ENCODE data around the gene DEF6. TPM values are rescaled to one million over a fixed set of nuclear protein-coding genes. Genes with fewer than 3 reads are reported as not detected.
A peak's percentile ranks its signal among the peaks of the same experiment; 100 is the strongest.

Gene DEF6
- total and polyA plus RNA-seq, 4 donors, result 1.0 to 6.3 (median 2.5) TPM

DNA sequence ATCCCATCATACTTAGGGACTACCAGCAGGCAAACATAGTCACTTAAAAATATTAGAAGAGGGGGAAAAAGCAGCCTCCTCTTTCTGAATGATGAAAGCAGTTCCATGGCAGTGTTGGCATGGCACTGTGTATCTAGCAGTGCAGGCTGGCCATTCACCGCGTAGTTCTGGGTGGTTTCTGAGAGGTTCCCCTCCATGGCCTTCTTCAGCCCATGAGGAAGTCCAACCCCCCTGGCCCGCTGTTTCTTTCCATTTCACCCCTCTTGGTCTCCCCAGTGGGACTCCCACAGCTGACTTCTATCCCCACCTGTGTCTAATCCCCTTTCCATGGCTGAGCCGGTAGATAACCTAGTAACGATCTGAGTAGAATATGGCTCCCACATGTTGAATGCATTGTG, 61.7 kb downstream of the DEF6 start:
- H3K36me3 ChIP-seq (ENCODE audit: control insufficient read depth in 4 of 4, insufficient read depth in 3 of 4, low read depth in 1 of 4, low read length in 3 of 4), result peaks cover 2 to 13% (median 5%) of the 10 kb centered on the region in 4 donors
- no peak for TF ChIP-seq HNF4A (conservative IDR thresholded peaks at IDR 0.05)
- no peak for TF ChIP-seq JUND (IDR thresholded peaks at IDR 0.05)
- TF ChIP-seq, protein P1, sequence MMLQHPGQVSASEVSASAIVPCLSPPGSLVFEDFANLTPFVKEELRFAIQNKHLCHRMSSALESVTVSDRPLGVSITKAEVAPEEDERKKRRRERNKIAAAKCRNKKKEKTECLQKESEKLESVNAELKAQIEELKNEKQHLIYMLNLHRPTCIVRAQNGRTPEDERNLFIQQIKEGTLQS (IDR thresholded peaks at IDR 0.05), result no peak
- TF ChIP-seq, protein P2, sequence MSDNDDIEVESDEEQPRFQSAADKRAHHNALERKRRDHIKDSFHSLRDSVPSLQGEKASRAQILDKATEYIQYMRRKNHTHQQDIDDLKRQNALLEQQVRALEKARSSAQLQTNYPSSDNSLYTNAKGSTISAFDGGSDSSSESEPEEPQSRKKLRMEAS (IDR thresholded peaks at IDR 0.05), result no peak
- TF ChIP-seq, protein P3, sequence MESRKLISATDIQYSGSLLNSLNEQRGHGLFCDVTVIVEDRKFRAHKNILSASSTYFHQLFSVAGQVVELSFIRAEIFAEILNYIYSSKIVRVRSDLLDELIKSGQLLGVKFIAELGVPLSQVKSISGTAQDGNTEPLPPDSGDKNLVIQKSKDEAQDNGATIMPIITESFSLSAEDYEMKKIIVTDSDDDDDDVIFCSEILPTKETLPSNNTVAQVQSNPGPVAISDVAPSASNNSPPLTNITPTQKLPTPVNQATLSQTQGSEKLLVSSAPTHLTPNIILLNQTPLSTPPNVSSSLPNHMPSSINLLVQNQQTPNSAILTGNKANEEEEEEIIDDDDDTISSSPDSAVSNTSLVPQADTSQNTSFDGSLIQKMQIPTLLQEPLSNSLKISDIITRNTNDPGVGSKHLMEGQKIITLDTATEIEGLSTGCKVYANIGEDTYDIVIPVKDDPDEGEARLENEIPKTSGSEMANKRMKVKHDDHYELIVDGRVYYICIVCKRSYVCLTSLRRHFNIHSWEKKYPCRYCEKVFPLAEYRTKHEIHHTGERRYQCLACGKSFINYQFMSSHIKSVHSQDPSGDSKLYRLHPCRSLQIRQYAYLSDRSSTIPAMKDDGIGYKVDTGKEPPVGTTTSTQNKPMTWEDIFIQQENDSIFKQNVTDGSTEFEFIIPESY (IDR thresholded peaks at IDR 0.05), result no peak
- TF ChIP-seq YY1 (IDR thresholded peaks at IDR 0.05), result no peak
- TF ChIP-seq RAD21 (IDR thresholded peaks at IDR 0.05), result no peak
- no peak for TF ChIP-seq EGR1 (IDR thresholded peaks at IDR 0.05; ENCODE audit: low read depth in 2 of 2)
- TF ChIP-seq CTCF (IDR thresholded peaks at IDR 0.05; ENCODE audit: low read depth, low read length, missing input control), result no peak
- no peak for TF ChIP-seq FOXA1 (IDR thresholded peaks at IDR 0.05)
- no peak for TF ChIP-seq RXRA (IDR thresholded peaks at IDR 0.05)
- no peak for DNase-seq (ENCODE audit: low spot score)
- no peaks in the 10 kb centered on the region for H3K27me3 ChIP-seq (ENCODE audit: control insufficient read depth in 4 of 4, insufficient read depth in 4 of 4, low read length in 3 of 4)
- peaks cover 12 to 20% (median 16%) of the 10 kb centered on the region in 4 donors for H3K4me1 ChIP-seq (ENCODE audit: control insufficient read depth in 4 of 4, insufficient read depth in 4 of 4, low read length in 3 of 4)
- WGBS, result 95% methylated on average over 5 of the region's 5 CpGs
- no peaks in the 10 kb centered on the region for H3K9me3 ChIP-seq (ENCODE audit: control insufficient read depth in 4 of 4, low read length in 3 of 4)
- H3K9ac ChIP-seq (ENCODE audit: low read depth in 1 of 2, low read length in 2 of 2), result no peak overlapping the region
- peak overlapping the region; percentile 68 to 78 for H3K27ac ChIP-seq (ENCODE audit: low read depth in 1 of 2, low read length in 2 of 2)
- H3K4me3 ChIP-seq (ENCODE audit: low read depth in 1 of 3, low read length in 3 of 3), result no peak overlapping the region

DNA sequence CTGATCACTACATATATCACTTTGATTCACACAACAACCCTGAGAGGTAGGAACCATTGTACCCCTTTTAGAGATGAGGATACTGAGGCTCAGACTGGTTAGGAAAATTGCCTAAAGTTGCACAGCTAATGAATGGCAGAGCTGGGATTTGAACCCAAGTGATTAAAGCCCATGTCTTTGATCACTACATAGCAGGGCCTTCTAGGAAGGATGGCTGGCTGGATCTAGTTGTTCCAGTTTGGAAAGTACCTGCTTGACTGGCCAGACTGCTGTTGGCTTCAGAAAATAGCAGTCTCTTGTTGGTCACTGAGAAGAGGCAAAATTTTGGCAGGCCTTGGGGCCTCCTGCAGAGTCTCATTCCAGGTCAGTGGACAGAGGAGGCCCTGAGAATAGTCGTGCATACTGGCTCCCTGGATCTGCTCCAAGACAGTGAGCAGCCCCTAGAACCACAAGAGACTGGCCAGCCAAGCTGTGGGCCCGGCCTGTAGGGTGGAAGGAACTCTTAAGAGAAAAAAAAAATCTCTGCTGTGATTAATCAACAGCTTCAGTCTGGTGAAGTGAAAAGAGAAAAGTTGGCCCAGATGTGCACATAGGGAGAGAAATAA, 62.2 kb downstream of the DEF6 start:
- Histone ChIP-seq H3K4me3 (ENCODE audit: low read depth in 1 of 3, low read length in 3 of 3) (no peak overlapping the region), H3K4me1 (ENCODE audit: control insufficient read depth in 4 of 4, insufficient read depth in 4 of 4, low read length in 3 of 4) (peaks cover 12 to 20% (median 16%) of the 10 kb centered on the region in 4 donors), H3K9ac (ENCODE audit: low read depth in 1 of 2, low read length in 2 of 2) (peak overlapping the region in 1 of 2 donors; percentile 40), H3K9me3 (ENCODE audit: control insufficient read depth in 4 of 4, low read length in 3 of 4) (no peaks in the 10 kb centered on the region), H3K27me3 (ENCODE audit: control insufficient read depth in 4 of 4, insufficient read depth in 4 of 4, low read length in 3 of 4) (no peaks in the 10 kb centered on the region), H3K36me3 (ENCODE audit: control insufficient read depth in 4 of 4, insufficient read depth in 3 of 4, low read depth in 1 of 4, low read length in 3 of 4) (peaks cover 0 to 9% (median 4%) of the 10 kb centered on the region in 4 donors), H3K27ac (ENCODE audit: low read depth in 1 of 2, low read length in 2 of 2) (peak overlapping the region; percentile 68 to 78)
- no peak for DNase-seq (ENCODE audit: low spot score)
- TF ChIP-seq, protein P2 (IDR thresholded peaks at IDR 0.05), result no peak
- no peak for TF ChIP-seq SP1 (IDR thresholded peaks at IDR 0.05)
- no peak for TF ChIP-seq CTCF (IDR thresholded peaks at IDR 0.05; ENCODE audit: low read depth, low read length, missing input control)
- TF ChIP-seq TAF1 (conservative IDR thresholded peaks at IDR 0.05), result no peak
- TF ChIP-seq FOXA1 (IDR thresholded peaks at IDR 0.05), result no peak
- no peak for TF ChIP-seq FOXA2 (IDR thresholded peaks at IDR 0.05)
- 42% methylated on average over 2 of the region's 2 CpGs for WGBS

Measured in liver (tissue), 9 donors.